Measurements from ENCODE around the gene KCTD11.

DNA sequence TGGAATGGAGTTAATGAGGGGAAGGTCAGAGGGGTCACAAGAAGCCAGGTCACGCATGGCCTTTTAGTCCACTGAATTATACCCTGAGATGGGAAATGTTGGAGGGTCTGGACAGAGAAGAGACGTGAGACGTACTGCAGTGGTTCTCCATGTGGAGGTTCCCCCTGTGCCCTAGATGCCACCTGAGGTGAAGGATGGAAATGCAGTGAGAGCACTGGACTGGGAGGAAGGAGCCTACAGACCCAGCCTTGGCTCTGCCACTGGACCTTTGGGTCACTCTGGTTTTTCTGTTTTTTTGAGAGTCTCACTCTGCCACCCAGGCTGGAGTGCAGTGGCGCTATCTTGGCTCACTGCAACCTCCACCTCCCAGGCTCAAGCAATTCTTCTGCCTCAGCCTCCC lies 44.2 kb downstream of the KCTD11 start:
- TF ChIP-seq, protein P1, sequence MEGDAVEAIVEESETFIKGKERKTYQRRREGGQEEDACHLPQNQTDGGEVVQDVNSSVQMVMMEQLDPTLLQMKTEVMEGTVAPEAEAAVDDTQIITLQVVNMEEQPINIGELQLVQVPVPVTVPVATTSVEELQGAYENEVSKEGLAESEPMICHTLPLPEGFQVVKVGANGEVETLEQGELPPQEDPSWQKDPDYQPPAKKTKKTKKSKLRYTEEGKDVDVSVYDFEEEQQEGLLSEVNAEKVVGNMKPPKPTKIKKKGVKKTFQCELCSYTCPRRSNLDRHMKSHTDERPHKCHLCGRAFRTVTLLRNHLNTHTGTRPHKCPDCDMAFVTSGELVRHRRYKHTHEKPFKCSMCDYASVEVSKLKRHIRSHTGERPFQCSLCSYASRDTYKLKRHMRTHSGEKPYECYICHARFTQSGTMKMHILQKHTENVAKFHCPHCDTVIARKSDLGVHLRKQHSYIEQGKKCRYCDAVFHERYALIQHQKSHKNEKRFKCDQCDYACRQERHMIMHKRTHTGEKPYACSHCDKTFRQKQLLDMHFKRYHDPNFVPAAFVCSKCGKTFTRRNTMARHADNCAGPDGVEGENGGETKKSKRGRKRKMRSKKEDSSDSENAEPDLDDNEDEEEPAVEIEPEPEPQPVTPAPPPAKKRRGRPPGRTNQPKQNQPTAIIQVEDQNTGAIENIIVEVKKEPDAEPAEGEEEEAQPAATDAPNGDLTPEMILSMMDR (IDR thresholded peaks at IDR 0.05; ENCODE audit: low read length) = no peak
- TF ChIP-seq EZH2 (IDR thresholded peaks at IDR 0.05; ENCODE audit: borderline replicate concordance, low read length) = no peak
